Panc1 (cell line): ENCODE results near the gene TAX1BP1.

Source experiments
- CTCF ChIP-seq: fragments of 450-650 bp; IDR thresholded peaks from 2 replicates; pipeline ENCODE4 v1.5.1; 2017; ENCODE audit warnings: mild to moderate bottlenecking
- POLR2AphosphoS5 ChIP-seq: IDR thresholded peaks from 2 replicates; pipeline ENCODE4 v1.6.1; 2012; ENCODE audit warnings: mild to moderate bottlenecking, low read depth, low read length, moderate library complexity

GRCh38 chr7:27750316-27750715 lies 10.4 kb downstream of the TAX1BP1 start:
- TF ChIP-seq CTCF, result no peak
- no peak for TF ChIP-seq POLR2AphosphoS5
